H1 (cell line): ENCODE results near the gene ADSS2. TPM values are rescaled to one million over a fixed set of nuclear protein-coding genes. Genes with fewer than 3 reads are reported as not detected.

Source experiments
- ASH2L ChIP-seq: fragments of 200-600, 300-600 bp; sonication (generic); IDR thresholded peaks from one replicate; pipeline ENCODE4 v1.7.1; 2017; ENCODE audit warnings: low read length
- ATF2 ChIP-seq: IDR thresholded peaks from 2 replicates; pipeline ENCODE4 v1.6.1; 2012; ENCODE audit warnings: low read length, inconsistent platforms
- ATF3 ChIP-seq: IDR thresholded peaks from 2 replicates; pipeline ENCODE4 v1.6.1; 2011; ENCODE audit warnings: low read depth, mild to moderate bottlenecking, low read length; ENCODE audit not compliant: insufficient read depth
- BCL11A ChIP-seq, 2 experiments: IDR thresholded peaks; one replicate each; pipeline ENCODE4 v1.6.1; 2011; ENCODE audit warnings: low read depth in 2 of 2, low read length in 2 of 2, mild to moderate bottlenecking in 2 of 2
- CHD2 ChIP-seq: IDR thresholded peaks from 2 replicates; pipeline ENCODE4 v1.6.1; 2012; ENCODE audit warnings: low read length, improper control_type of control experiment
- CTBP2 ChIP-seq: IDR thresholded peaks from 2 replicates; pipeline ENCODE4 v1.7.0; 2011; ENCODE audit warnings: borderline replicate concordance, mild to moderate bottlenecking, moderate library complexity, mixed read lengths, low read length; ENCODE audit not compliant: insufficient read depth, insufficient read length
- EGR1 ChIP-seq: IDR thresholded peaks from 2 replicates; pipeline ENCODE4 v1.6.1; 2011; ENCODE audit warnings: low read depth, low read length, borderline replicate concordance
- MAFK ChIP-seq: IDR thresholded peaks from 2 replicates; pipeline ENCODE4 v1.6.1; 2012; ENCODE audit warnings: low read depth, mild to moderate bottlenecking, improper control_type of control experiment, low read length
- MAX ChIP-seq: IDR thresholded peaks from 2 replicates; pipeline ENCODE4 v1.6.1; 2012; ENCODE audit warnings: inconsistent platforms
- NRF1 ChIP-seq: IDR thresholded peaks from 2 replicates; pipeline ENCODE4 v1.6.1; 2011; ENCODE audit warnings: mild to moderate bottlenecking, low read depth, low read length, improper control_type of control experiment
- POLR2A ChIP-seq, 2 experiments: IDR thresholded peaks; 1 replicate in 1 of 2; 2 replicates in 1 of 2; pipeline ENCODE4 v1.6.1; 2011; ENCODE audit warnings: low read depth in 2 of 2, low read length in 2 of 2, mild to moderate bottlenecking in 2 of 2; ENCODE audit errors: control extremely low read depth in 1 of 2
- POU5F1 ChIP-seq: IDR thresholded peaks from 2 replicates; pipeline ENCODE4 v1.6.1; 2011; ENCODE audit warnings: low read depth, mild to moderate bottlenecking, low read length, moderate library complexity
- RAD21 ChIP-seq, 2 experiments: IDR thresholded peaks in 1 of 2; conservative IDR thresholded peaks in 1 of 2; 2 replicates each; pipeline ENCODE4 v1.6.1; 2011; ENCODE audit warnings: low read depth in 2 of 2, low read length in 2 of 2, improper control_type of control experiment in 1 of 2, inconsistent platforms in 1 of 2, mild to moderate bottlenecking in 1 of 2, moderate library complexity in 1 of 2
- RNF2 ChIP-seq: fragments of 200-900, 300-1000 bp; sonication (generic); IDR thresholded peaks from 2 replicates; pipeline ENCODE4 v1.7.1; 2016; ENCODE audit warnings: borderline replicate concordance, low read depth, mild to moderate bottlenecking, antibody characterized with exemption, low read length; ENCODE audit not compliant: poor library complexity, severe bottlenecking; ENCODE audit errors: missing control alignments
- SAP30 ChIP-seq: fragments of 300-600 bp; sonication (generic); IDR thresholded peaks from 2 replicates; pipeline ENCODE4 v1.7.1; 2012; ENCODE audit warnings: low read length, moderate library complexity, mild to moderate bottlenecking, inconsistent platforms; ENCODE audit not compliant: insufficient read depth, insufficient replicate concordance
- SIX5 ChIP-seq: IDR thresholded peaks from 2 replicates; pipeline ENCODE4 v1.6.1; 2011; ENCODE audit warnings: mild to moderate bottlenecking, low read depth, low read length
- SP1 ChIP-seq: IDR thresholded peaks from 2 replicates; pipeline ENCODE4 v1.6.1; 2011; ENCODE audit warnings: low read depth, low read length
- SP2 ChIP-seq: IDR thresholded peaks from 2 replicates; pipeline ENCODE4 v1.6.1; 2012; ENCODE audit warnings: mild to moderate bottlenecking, low read length, inconsistent platforms
- SUZ12 ChIP-seq: fragments of 200-600 bp; sonication (generic); IDR thresholded peaks from 2 replicates; pipeline ENCODE4 v1.6.1; 2012; ENCODE audit warnings: mild to moderate bottlenecking, inconsistent platforms, low read length, moderate library complexity, mixed read lengths
- TCF12 ChIP-seq: IDR thresholded peaks from 2 replicates; pipeline ENCODE4 v1.6.1; 2011; ENCODE audit warnings: low read depth, mild to moderate bottlenecking, low read length
- polyA plus RNA-seq, 7 experiments: library from polyadenylated mRNA; depleted of rRNA in 3 of 7; stranded (reverse) in 5 of 7; unstranded in 2 of 7; fragments of >200 nt in 5 of 7; fragments of 200-250 nt in 2 of 7; gene quantifications; 1 replicate in 5 of 7; 2 replicates in 1 of 7; 4 replicates in 1 of 7; pipeline versions ENCODE4 v1.2.1 to v1.2.3, GENCODE V29; 2011 to 2013; ENCODE audit warnings: missing spikeins in 2 of 7, mixed read lengths in 2 of 7
- total RNA-seq: library from RNA; stranded (reverse); fragmentation: NEBNext Ultra II Directional; extraction: Animal tissue kit (Norgen Biotek cat#: 25700); gene quantifications from 2 replicates; pipeline ENCODE4 v1.2.1, GENCODE V29; 2021

Gene ADSS2
- total and polyA plus RNA-seq, 2 of the 8 experiments (the other 6 are each of a cell fraction or from before 2014, with no cell fraction given): 29.8 to 108 TPM

- TF ChIP-seq SUZ12 (no peak), CHD2 (peak; percentile 60; the same call in 1 of the 2 replicates), SAP30 (no peak), ASH2L (peak; percentile 93), POU5F1 (no peak), EGR1 (peak; percentile 33; the same call in 1 of the 2 replicates), BCL11A (IDR thresholded peaks at IDR 0.05; ENCODE audit: low read depth in 2 of 2, low read length in 2 of 2) (no peak), SP2 (no peak), RAD21 (IDR thresholded peaks at IDR 0.05 in 1 of 2, conservative IDR thresholded peaks at IDR 0.05 in 1 of 2; ENCODE audit: low read depth in 2 of 2, low read length in 2 of 2) (0 out of 4 replicates have a peak, but pooled peaks of 1 of the 2 experiments have one; percentile 0), ATF3 (no peak), POLR2A (IDR thresholded peaks at IDR 0.05; ENCODE audit: control extremely low read depth in 1 of 2, low read depth in 2 of 2, low read length in 2 of 2) (peak; percentile 85 to 96), TCF12 (no peak), CTBP2 (no peak), SIX5 (no peak), ATF2 (no peak), MAX (peak; percentile 82), NRF1 (peak; percentile 66), RNF2 (no peak), MAFK (no peak), SP1 (no peak)
- TF ChIP-seq, all 59 proteins: peak for 24
Measured at GRCh38 chr1:244461245-244462071, 9.7 kb upstream of the ADSS2 start, which contains the start of gene CATSPERE (continued).
